CD4-positive, alpha-beta T cell treated with Interleukin-17A for 1 hour (primary cell): ENCODE measurements around the gene NKX2-4.

Experiments
- DNase-seq: peaks from one replicate; pipeline ENCODE4 v3.0.0-alpha.2; 2020

NKX2-4 gene

GRCh38 chr20:21357844-21358243 lies 39.5 kb downstream of the NKX2-4 start:
- no peak for DNase-seq

- DNase-seq: no peak
Measured at GRCh38 chr20:21356386-21356785, 40.9 kb downstream of the NKX2-4 start.

DNA sequence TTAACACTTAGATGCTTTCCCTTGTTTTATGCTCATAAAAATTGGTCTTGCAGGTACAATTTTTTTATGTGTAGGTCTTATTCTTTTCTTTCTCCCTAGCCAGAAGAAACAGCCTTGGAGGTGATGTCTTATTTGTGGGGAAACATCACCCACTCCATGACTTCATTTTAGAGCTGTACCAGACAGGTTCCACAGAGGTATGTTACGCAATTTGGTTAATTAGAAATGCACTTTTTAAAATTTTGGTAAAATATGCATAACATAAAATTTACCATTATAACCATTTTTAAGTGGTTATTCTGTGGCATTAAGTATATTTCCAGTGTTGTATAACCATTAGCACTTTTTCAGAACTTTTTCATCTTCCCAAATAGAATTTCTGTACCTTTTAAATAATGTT lies 41.3 kb downstream of the NKX2-4 start:
- DNase-seq: no peak

GRCh38 chr20:21353236-21353635 lies 44.1 kb downstream of the NKX2-4 start:
- no peak for DNase-seq

GRCh38 chr20:21352703-21353102 lies 44.6 kb downstream of the NKX2-4 start:
- DNase-seq: no peak
